Activated CD4-positive, alpha-beta T cell treated with anti-CD3 and anti-CD28 coated beads, Interleukin-2, amount 50 U/mL, for 4 hours (primary cell): ENCODE results near the gene MTA2.

Experiments used
- DNase-seq, 2 experiments: peaks; one replicate each; pipeline ENCODE4 v3.0.0-alpha.2; 2020

MTA2 gene

DNA sequence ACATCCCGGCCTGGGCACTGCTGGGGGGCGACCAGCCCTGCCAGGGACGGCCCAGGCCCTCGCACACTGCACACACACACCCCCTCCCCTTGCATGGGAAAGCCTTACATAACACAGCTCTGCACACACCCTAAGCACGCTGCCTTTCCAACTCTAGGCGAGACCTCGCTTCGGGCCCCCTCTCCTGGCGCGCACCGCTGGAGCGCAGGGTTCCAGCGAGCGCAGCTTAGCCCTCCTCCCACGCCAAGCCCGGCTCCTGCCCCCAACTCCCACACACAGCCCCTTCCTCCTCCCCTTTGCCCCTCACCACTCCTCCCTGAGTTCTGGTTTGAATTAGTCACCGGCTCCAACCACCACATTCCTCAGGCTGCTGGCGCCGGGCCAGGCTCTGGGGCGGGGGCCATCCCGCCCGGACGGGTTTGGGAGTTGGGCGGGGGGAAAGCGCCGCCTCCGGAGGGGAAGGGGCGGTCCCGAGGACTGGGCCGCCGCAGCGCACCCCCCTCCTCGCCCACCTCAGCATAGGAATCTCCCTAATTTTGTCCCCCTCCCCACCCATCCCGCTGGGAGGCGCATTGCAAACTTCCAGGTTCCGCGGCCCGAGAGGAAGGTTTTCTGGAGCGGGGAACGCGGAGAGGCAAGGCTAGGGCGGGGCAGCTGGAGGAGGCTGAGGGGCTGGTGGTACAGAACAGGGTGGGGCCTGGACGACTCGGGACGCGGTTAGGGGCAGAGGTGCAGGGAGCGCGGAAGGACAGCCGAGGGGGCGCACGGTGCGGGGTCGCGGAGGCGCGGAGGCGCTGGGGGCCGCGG lies 56.0 kb downstream of the MTA2 start:
- peak; percentile 62 to 68 for DNase-seq

GRCh38 chr11:62544581-62545436 lies 56.9 kb downstream of the MTA2 start:
- no peak for DNase-seq

GRCh38 chr11:62543680-62544444 lies 57.8 kb downstream of the MTA2 start:
- DNase-seq = no peak
